Keratinocyte (primary cell): Measurements from ENCODE around the gene HMSD. TPM values are rescaled to one million over a fixed set of nuclear protein-coding genes. Genes with fewer than 3 reads are reported as not detected.

Source experiments
- DNase-seq: peaks from one replicate; pipeline ENCODE4 v3.0.0-alpha.2; 2011; ENCODE audit warnings: low read depth, missing footprints, low spot score
- FAIRE-seq: peaks from 2 replicates; lab custom pipeline; 2011; peaks lifted over from hg19 to GRCh38; lab: Jason Lieb, UNC
- H2AFZ ChIP-seq: 2 replicates; pipeline ENCODE4 v1.6.0; 2012; ENCODE audit warnings: low read length, control low read depth, inconsistent platforms; ENCODE audit not compliant: control insufficient read depth
- H3K27ac ChIP-seq: 2 replicates; pipeline ENCODE4 v1.5.1; 2011; ENCODE audit warnings: low read length; ENCODE audit not compliant: control insufficient read depth, insufficient read depth
- H3K27me3 ChIP-seq: 3 replicates; pipeline ENCODE4 v1.6.0; 2011; ENCODE audit warnings: low read length; ENCODE audit not compliant: control insufficient read depth, insufficient read depth; ENCODE audit errors: extremely low read depth
- H3K36me3 ChIP-seq, 2 experiments: 2 replicates in 1 of 2; 3 replicates in 1 of 2; pipeline ENCODE4 v1.5.1; 2011; ENCODE audit warnings: low read length in 2 of 2, mild to moderate bottlenecking in 1 of 2; ENCODE audit not compliant: control insufficient read depth in 2 of 2, insufficient read depth in 2 of 2; ENCODE audit errors: extremely low read depth in 1 of 2
- H3K4me1 ChIP-seq: 3 replicates; pipeline ENCODE4 v1.5.1; 2011; ENCODE audit warnings: low read length; ENCODE audit not compliant: control insufficient read depth, insufficient read depth; ENCODE audit errors: extremely low read depth
- H3K4me2 ChIP-seq: 3 replicates; pipeline ENCODE4 v1.6.0; 2011; ENCODE audit warnings: low read depth, low read length; ENCODE audit not compliant: control insufficient read depth, insufficient read depth; ENCODE audit errors: extremely low read depth
- H3K4me3 ChIP-seq, 3 experiments: fragments of 200-600 bp in 1 of 3; sonication (generic) in 1 of 3; 2 replicates in 2 of 3; 3 replicates in 1 of 3; pipeline ENCODE4 v1.5.1; 2011 to 2016; ENCODE audit warnings: low read length in 3 of 3, mild to moderate bottlenecking in 3 of 3, control low read depth in 2 of 3, inconsistent platforms in 1 of 3, low read depth in 1 of 3, mixed read lengths in 1 of 3, mixed run types in 1 of 3, moderate library complexity in 1 of 3; ENCODE audit not compliant: control insufficient read depth in 2 of 3, insufficient read depth in 2 of 3; ENCODE audit errors: extremely low read depth in 1 of 3
- H3K79me2 ChIP-seq: 2 replicates; pipeline ENCODE4 v1.6.0; 2012; ENCODE audit warnings: low read length; ENCODE audit not compliant: control insufficient read depth, insufficient read depth
- H3K9ac ChIP-seq: 3 replicates; pipeline ENCODE4 v1.6.0; 2011; ENCODE audit warnings: low read length; ENCODE audit not compliant: control insufficient read depth, insufficient read depth; ENCODE audit errors: extremely low read depth
- H3K9me1 ChIP-seq: 3 replicates; pipeline ENCODE4 v1.6.0; 2011; ENCODE audit warnings: low read length; ENCODE audit not compliant: control insufficient read depth, insufficient read depth; ENCODE audit errors: extremely low read depth
- H3K9me3 ChIP-seq: 2 replicates; pipeline ENCODE4 v1.5.1; 2012; ENCODE audit warnings: low read depth, low read length; ENCODE audit not compliant: control insufficient read depth
- H4K20me1 ChIP-seq: 3 replicates; pipeline ENCODE4 v1.6.0; 2011; ENCODE audit warnings: low read length; ENCODE audit not compliant: control insufficient read depth, insufficient read depth; ENCODE audit errors: extremely low read depth
- EZH2 ChIP-seq: IDR thresholded peaks from one replicate; pipeline ENCODE4 v1.6.1; 2012; ENCODE audit warnings: inconsistent platforms, mild to moderate bottlenecking, low read length, moderate library complexity
- dilution Hi-C: fragments of 300-500 bp; cut with MboI; formaldehyde crosslinking; loops from one replicate; pipeline ENCODE4 v1.7.0; 2020; ENCODE audit warnings: low sequenced_read_pairs; ENCODE audit not compliant: extremely low pct_ligation_motif_present
- polyA plus RNA-seq, 5 experiments: library from polyadenylated mRNA; depleted of rRNA in 3 of 5; stranded (reverse) in 3 of 5; stranded (forward) in 1 of 5; unstranded in 1 of 5; fragments of >200 nt; gene quantifications; 1 replicate in 1 of 5; 2 replicates in 3 of 5; 3 replicates in 1 of 5; pipeline versions ENCODE4 v1.2.1 to v1.2.3, GENCODE V29; 2011 to 2012; ENCODE audit warnings: missing spikeins in 2 of 5, low read depth in 1 of 5, low replicate concordance in 1 of 5
- TF ChIP-seq, protein P1 (sequence below), 3 experiments: IDR thresholded peaks in 1 of 3; conservative IDR thresholded peaks in 1 of 3; optimal IDR thresholded peaks in 1 of 3; 2 replicates in 2 of 3; 3 replicates in 1 of 3; pipeline versions ENCODE3 to v1.5.1; 2011; ENCODE audit warnings: low read length in 3 of 3, mild to moderate bottlenecking in 3 of 3, moderate library complexity in 2 of 3, control low read depth in 1 of 3, inconsistent platforms in 1 of 3; ENCODE audit not compliant: insufficient read depth in 2 of 3; ENCODE audit errors: extremely low read depth in 1 of 3

The HMSD gene
- polyA plus RNA-seq, 1 donor (not counting 4 experiments of a cell fraction or from before 2014, with no cell fraction given): 1.2 TPM

DNA sequence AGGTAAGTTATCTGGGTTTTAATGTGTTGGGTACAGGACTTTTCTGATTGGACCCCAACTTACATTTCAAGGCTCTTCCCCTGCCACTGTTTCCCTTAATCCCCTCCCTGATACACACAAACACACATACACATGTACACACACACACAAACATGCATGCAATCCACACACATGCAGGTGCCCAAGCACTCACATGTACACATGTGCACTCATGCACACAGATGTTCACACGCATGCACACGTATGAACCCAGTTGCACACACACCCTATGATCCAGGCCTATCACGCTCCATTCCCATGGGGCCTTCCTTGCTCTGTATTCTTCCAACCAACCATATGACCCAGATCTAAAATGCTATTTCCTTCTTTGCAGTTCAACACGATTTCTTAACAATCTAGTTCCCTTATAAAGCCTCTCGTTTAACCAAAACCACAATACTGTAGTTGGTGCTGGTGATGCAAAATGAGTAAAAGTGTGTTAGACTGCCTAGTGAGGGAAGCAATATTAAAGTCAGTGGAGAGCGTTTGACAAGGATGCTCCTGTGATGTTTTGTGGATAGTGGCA lies 31.9 kb downstream of the HMSD start:
- Histone ChIP-seq H3K9ac (no peak overlapping the region), H3K9me3 (no peaks in the 10 kb centered on the region), H3K27ac (no peak overlapping the region), H3K4me1 (peaks cover 8% of the 10 kb centered on the region), H4K20me1 (no peaks in the 10 kb centered on the region), H2AFZ (no peak overlapping the region), H3K9me1 (no peaks in the 10 kb centered on the region), H3K79me2 (peaks cover 41% of the 10 kb centered on the region), H3K36me3 (peaks cover 34 to 38% of the 10 kb centered on the region in 2 experiments), H3K4me2 (no peak overlapping the region), H3K27me3 (no peaks in the 10 kb centered on the region), H3K4me3 (no peak overlapping the region)
- TF ChIP-seq, protein P1, sequence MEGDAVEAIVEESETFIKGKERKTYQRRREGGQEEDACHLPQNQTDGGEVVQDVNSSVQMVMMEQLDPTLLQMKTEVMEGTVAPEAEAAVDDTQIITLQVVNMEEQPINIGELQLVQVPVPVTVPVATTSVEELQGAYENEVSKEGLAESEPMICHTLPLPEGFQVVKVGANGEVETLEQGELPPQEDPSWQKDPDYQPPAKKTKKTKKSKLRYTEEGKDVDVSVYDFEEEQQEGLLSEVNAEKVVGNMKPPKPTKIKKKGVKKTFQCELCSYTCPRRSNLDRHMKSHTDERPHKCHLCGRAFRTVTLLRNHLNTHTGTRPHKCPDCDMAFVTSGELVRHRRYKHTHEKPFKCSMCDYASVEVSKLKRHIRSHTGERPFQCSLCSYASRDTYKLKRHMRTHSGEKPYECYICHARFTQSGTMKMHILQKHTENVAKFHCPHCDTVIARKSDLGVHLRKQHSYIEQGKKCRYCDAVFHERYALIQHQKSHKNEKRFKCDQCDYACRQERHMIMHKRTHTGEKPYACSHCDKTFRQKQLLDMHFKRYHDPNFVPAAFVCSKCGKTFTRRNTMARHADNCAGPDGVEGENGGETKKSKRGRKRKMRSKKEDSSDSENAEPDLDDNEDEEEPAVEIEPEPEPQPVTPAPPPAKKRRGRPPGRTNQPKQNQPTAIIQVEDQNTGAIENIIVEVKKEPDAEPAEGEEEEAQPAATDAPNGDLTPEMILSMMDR (optimal IDR thresholded peaks at IDR 0.05 in 1 of 3, IDR thresholded peaks at IDR 0.05 in 1 of 3, conservative IDR thresholded peaks at IDR 0.05 in 1 of 3; ENCODE audit: extremely low read depth in 1 of 3, insufficient read depth in 2 of 3, low read length in 3 of 3): no peak
- no peak for TF ChIP-seq EZH2
- dilution Hi-C loops: no loop called here
- no peak for DNase-seq
- FAIRE-seq: no peak

- TF ChIP-seq, protein P1 (optimal IDR thresholded peaks at IDR 0.05 in 1 of 3, IDR thresholded peaks at IDR 0.05 in 1 of 3, conservative IDR thresholded peaks at IDR 0.05 in 1 of 3; ENCODE audit: extremely low read depth in 1 of 3, insufficient read depth in 2 of 3, low read length in 3 of 3): no peak
- TF ChIP-seq EZH2: no peak
- Histone ChIP-seq H3K4me2 (no peak overlapping the region), H3K79me2 (peaks cover 34% of the 10 kb centered on the region), H3K36me3 (peaks cover 37 to 38% of the 10 kb centered on the region in 2 experiments), H3K27ac (no peak overlapping the region), H3K27me3 (no peaks in the 10 kb centered on the region), H3K9me1 (no peaks in the 10 kb centered on the region), H3K9ac (no peak overlapping the region), H3K4me1 (peaks cover 8% of the 10 kb centered on the region), H3K9me3 (no peaks in the 10 kb centered on the region), H2AFZ (no peak overlapping the region), H4K20me1 (no peaks in the 10 kb centered on the region), H3K4me3 (no peak overlapping the region)
- DNase-seq (no peak), FAIRE-seq (no peak)
- dilution Hi-C loops: no loop called here
Observed at GRCh38 chr18:63981719-63982118, 32.6 kb downstream of the HMSD start.
